Vagina (tissue), 2 donors: ENCODE measurements around the gene RBM12. TPM values are rescaled to one million over a fixed set of nuclear protein-coding genes. Genes with fewer than 3 reads are reported as not detected.
A peak's percentile ranks its signal among the peaks of the same experiment; 100 is the strongest.
"Not testable (repeated sequence)": the region's sequence is repeated elsewhere in the genome, so short reads cannot be mapped to it uniquely, and the experiment has no call there.

Experiments
- DNase-seq, 2 donors: peaks; one replicate each; pipeline ENCODE4 v3.0.0-alpha.2; 2017; ENCODE audit errors: extremely low spot score in 2 of 2
- H3K27ac ChIP-seq: fragments of 200-600 bp; sonication (generic); one replicate; pipeline ENCODE4 v1.5.1; 2019
- H3K27me3 ChIP-seq: fragments of 200-600 bp; sonication (generic); one replicate; pipeline ENCODE4 v1.5.1; 2019
- H3K36me3 ChIP-seq, 2 donors: fragments of 200-600 bp; sonication (generic); one replicate each; pipeline ENCODE4 v1.5.1; 2017 to 2019
- H3K4me1 ChIP-seq: fragments of 200-600 bp; sonication (generic); one replicate; pipeline ENCODE4 v1.5.1; 2019
- H3K4me3 ChIP-seq, 2 donors: fragments of 200-600 bp; sonication (generic); 1 replicate in 1 of 2; 2 replicates in 1 of 2; pipeline ENCODE4 v1.5.1; 2016 to 2019
- H3K9me3 ChIP-seq: fragments of 200-600 bp; sonication (generic); one replicate; pipeline ENCODE4 v1.5.1; 2019
- POLR2A ChIP-seq, 2 donors: fragments of 450-650 bp; IDR thresholded peaks; one replicate each; pipeline ENCODE4 v1.6.1; 2017; ENCODE audit warnings: antibody characterized with exemption in 2 of 2, mild to moderate bottlenecking in 2 of 2, moderate library complexity in 2 of 2
- POLR2AphosphoS5 ChIP-seq, 2 donors: sonication (generic); formaldehyde crosslinking; IDR thresholded peaks; one replicate each; pipeline ENCODE4 v1.9.0; 2017; ENCODE audit warnings: antibody characterized with exemption in 2 of 2, mild to moderate bottlenecking in 2 of 2, low read depth in 1 of 2; ENCODE audit not compliant: insufficient read depth in 1 of 2
- intact Hi-C: fragments of 100-400 bp; cut with DNase I; formaldehyde crosslinking; loops from one replicate; pipeline ENCODE4 v1.15.1; 2023
- total RNA-seq: library from RNA; depleted of rRNA; stranded (reverse); fragments of >200 nt; gene quantifications from one replicate; pipeline ENCODE4 v1.2.3, GENCODE V29; 2016
- TF ChIP-seq, protein P1 (sequence below), 3 experiments: fragments of 450-650 bp in 2 of 3; fragments of 200-600 bp in 1 of 3; sonication (generic) in 1 of 3; IDR thresholded peaks; one replicate each; pipeline ENCODE4 v1.5.1; 2017 to 2019; ENCODE audit warnings: antibody characterized with exemption in 3 of 3, mild to moderate bottlenecking in 2 of 3, moderate library complexity in 2 of 3

Gene RBM12
- total RNA-seq, 1 donor from 2014 or later: 26.8 TPM

DNA sequence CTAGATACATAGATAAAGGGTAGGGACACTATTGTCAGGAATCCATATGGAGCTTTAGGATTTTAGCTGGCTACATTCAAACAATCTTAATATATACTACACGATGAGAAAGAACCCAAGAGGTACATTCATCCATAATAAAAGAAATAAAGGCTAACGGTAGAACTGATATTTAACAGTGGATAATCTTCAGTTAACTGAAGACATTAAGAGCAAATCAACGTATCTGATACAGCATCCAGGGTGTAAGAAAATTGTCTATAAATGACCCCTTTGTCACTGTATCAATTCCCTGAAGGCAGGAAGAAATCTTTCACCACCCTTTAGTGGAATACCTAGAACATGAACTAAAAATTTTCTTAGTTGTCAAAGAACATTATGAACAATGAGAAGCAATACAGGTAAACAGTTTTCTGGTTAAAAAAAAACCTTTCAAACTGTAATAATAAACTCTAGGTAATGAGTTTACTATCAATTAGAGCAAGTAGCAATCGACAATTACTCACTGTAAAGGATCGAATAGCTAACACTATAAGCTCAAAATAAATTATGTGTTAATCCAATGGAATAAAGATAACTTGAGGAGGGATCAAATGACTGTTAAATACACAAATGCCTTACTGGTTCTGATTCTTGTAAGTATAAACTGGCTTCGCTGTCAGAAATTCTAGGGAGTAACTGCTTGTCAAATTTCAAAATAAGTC is 46.3 kb upstream of the RBM12 start:
- Histone ChIP-seq H3K9me3 (no peaks in the 10 kb centered on the region), H3K4me1 (peaks cover 40% of the 10 kb centered on the region), H3K4me3 (no peak overlapping the region), H3K27me3 (no peaks in the 10 kb centered on the region), H3K36me3 (peaks cover 0 to 95% of the 10 kb centered on the region in 2 donors), H3K27ac (no peak overlapping the region)
- no peak for DNase-seq
- no peak for TF ChIP-seq POLR2AphosphoS5 (IDR thresholded peaks at IDR 0.05; ENCODE audit: insufficient read depth in 1 of 2, low read depth in 1 of 2)
- intact Hi-C loops: no loop called here

DNA sequence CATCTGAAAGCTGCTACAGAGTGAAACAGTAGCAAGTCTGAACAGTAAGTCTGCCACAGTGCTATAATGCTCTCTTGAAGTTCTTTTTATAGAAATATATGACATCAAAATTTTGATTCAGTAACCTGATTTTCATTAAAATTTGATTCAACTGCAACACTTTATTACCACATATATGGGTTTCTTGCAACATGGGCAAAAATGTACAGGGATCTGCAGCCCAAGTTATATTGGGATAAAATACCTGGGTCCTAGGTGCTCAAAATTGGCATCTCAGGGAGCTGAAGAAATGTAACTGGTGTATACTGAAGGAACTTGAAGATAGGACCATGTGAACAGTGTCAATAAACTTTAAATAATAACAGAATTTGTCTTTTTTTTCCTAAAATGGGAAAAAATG is 45.3 kb upstream of the RBM12 start:
- H3K4me1 ChIP-seq: peaks cover 45% of the 10 kb centered on the region

DNA sequence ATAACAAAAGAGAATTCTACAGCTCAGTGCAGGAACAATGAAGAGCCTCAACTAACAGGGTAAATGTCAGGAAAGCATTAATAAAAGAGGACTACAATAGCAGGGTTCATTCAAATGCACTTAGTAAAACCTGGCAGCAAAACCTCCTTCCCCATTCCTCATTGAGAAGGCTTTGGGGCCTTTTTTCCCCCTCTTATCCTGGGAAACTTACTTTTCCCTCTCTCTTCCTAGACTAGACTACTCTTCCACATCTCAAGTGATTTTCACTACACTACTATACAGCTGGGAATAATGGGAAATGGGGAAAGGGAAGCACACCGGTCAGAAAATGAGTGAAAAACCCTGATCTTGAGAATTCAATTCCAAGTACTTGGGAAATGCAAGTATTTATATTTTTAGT is 44.6 kb upstream of the RBM12 start:
- Histone ChIP-seq H3K36me3 (peaks cover 0 to 95% of the 10 kb centered on the region in 2 donors), H3K9me3 (no peaks in the 10 kb centered on the region), H3K27ac (no peak overlapping the region), H3K4me3 (no peak overlapping the region), H3K27me3 (no peaks in the 10 kb centered on the region), H3K4me1 (peaks cover 43% of the 10 kb centered on the region)
- intact Hi-C loops: no loop called here
- DNase-seq: no peak
- TF ChIP-seq POLR2A (IDR thresholded peaks at IDR 0.05) (no peak), POLR2AphosphoS5 (IDR thresholded peaks at IDR 0.05; ENCODE audit: insufficient read depth in 1 of 2, low read depth in 1 of 2) (no peak)
- TF ChIP-seq, protein P1, sequence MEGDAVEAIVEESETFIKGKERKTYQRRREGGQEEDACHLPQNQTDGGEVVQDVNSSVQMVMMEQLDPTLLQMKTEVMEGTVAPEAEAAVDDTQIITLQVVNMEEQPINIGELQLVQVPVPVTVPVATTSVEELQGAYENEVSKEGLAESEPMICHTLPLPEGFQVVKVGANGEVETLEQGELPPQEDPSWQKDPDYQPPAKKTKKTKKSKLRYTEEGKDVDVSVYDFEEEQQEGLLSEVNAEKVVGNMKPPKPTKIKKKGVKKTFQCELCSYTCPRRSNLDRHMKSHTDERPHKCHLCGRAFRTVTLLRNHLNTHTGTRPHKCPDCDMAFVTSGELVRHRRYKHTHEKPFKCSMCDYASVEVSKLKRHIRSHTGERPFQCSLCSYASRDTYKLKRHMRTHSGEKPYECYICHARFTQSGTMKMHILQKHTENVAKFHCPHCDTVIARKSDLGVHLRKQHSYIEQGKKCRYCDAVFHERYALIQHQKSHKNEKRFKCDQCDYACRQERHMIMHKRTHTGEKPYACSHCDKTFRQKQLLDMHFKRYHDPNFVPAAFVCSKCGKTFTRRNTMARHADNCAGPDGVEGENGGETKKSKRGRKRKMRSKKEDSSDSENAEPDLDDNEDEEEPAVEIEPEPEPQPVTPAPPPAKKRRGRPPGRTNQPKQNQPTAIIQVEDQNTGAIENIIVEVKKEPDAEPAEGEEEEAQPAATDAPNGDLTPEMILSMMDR (IDR thresholded peaks at IDR 0.05): no peak

More for the DNA sequence above, 45.3 kb upstream of the RBM12 start:
- TF ChIP-seq POLR2A (IDR thresholded peaks at IDR 0.05): no peak
- TF ChIP-seq POLR2AphosphoS5 (IDR thresholded peaks at IDR 0.05; ENCODE audit: insufficient read depth in 1 of 2, low read depth in 1 of 2): no peak
- TF ChIP-seq, protein P1 (IDR thresholded peaks at IDR 0.05): no peak
- intact Hi-C loops: no loop called here
- no peak for DNase-seq
- no peaks in the 10 kb centered on the region for H3K9me3 ChIP-seq
- H3K4me3 ChIP-seq: no peak overlapping the region
- peaks cover 0 to 95% of the 10 kb centered on the region in 2 donors for H3K36me3 ChIP-seq
- H3K27me3 ChIP-seq: no peaks in the 10 kb centered on the region
- H3K27ac ChIP-seq: no peak overlapping the region

DNA sequence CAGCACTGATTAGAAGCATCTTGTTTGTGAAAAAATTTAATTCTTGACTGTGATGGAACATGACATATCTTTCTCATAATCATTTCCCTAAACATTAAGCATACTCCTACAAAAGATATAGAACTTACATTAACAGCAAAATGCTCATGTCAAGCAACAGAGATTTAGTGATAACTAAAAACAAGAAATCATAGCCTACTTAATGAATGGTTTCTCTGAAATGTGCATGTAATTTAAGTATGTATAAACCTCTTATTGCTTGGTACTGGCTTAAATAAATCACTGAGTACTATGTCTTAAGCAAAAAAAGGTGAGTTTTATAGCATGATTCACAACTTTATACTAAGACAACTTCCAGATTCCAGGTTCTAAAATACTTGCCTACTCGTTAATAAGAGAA is 43.8 kb upstream of the RBM12 start:
- TF ChIP-seq POLR2A (IDR thresholded peaks at IDR 0.05) (no peak), POLR2AphosphoS5 (IDR thresholded peaks at IDR 0.05; ENCODE audit: insufficient read depth in 1 of 2, low read depth in 1 of 2) (no peak)
- TF ChIP-seq, protein P1 (IDR thresholded peaks at IDR 0.05): no peak
- DNase-seq: no peak
- intact Hi-C loops: no loop called here
- Histone ChIP-seq H3K9me3 (no peaks in the 10 kb centered on the region), H3K27ac (no peak overlapping the region), H3K36me3 (peaks cover 5 to 95% of the 10 kb centered on the region in 2 donors), H3K4me1 (peaks cover 36% of the 10 kb centered on the region), H3K4me3 (no peak overlapping the region), H3K27me3 (no peaks in the 10 kb centered on the region)

DNA sequence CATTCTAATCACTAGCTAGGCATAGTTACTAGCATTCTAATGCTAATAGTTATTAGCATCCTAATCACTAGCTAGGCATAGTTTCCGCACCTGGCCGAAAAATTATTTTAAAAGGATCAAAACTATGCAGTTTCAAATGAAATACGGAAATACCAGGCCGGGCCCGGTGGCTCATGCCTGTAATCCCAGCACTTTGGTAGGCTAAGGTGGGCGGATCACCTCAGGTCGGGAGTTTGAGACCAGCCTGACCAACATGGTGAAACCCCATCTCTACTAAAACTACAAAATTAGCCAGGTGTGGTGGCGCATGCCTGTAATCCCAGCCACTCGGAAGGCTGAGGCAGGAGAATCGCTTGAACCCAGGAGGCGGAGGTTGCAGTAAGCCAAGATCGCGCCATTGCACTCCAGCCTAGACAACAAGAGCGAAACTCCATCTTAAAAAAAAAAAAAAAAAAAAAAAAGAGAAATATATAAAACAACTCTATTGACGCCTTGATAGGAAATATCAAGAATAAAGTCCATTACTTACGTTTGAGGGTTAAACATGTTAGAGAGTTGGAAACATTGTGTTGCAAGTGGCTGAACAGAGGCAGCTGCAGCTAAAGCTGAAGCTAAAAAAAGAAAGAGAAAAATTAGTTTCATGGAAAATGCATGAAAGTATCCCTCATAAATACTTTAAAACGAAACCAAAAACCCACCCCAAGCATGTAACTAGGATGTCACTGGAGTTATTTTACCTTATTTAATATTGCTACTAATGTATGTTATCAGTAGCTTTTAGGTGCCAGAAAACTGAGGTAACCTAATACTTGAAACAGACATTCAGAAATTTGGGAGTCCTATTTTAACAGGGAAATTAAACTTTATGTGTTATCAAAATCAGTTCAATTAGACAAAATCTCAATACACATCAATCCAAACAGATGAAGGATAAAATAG is 42.2 kb upstream of the RBM12 start:
- Histone ChIP-seq H3K4me1 (peaks cover 36% of the 10 kb centered on the region), H3K36me3 (peaks cover 5 to 93% of the 10 kb centered on the region in 2 donors)
- peak in 1 of 2 donors; percentile 2 for DNase-seq
- H3K4me3 ChIP-seq, H3K27ac ChIP-seq, H3K27me3 ChIP-seq, intact Hi-C loops, H3K9me3 ChIP-seq: not testable (repeated sequence)

DNA sequence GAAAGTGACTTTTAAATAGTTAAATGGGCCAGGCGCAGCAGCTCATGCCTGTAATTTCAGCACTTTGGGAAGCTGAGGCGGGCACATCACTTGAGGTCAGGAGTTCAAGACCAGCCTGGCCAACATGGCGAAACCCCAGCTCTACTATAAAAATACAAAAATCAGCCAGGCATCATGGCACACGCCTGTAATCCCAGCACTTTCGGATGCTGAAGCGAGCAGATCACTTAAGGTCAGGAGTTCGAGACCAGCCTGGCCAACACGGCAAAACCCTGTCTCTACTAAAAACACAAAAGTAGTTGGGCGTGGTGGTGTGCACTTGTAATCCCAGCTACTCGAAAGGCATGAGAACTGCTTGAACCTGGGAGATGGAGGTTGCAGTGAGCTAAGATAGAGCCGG is 41.2 kb upstream of the RBM12 start:
- H3K27ac ChIP-seq, H3K27me3 ChIP-seq, H3K9me3 ChIP-seq, intact Hi-C loops, H3K4me3 ChIP-seq: not testable (repeated sequence)
- Histone ChIP-seq H3K4me1 (peaks cover 33% of the 10 kb centered on the region), H3K36me3 (peaks cover 5 to 93% of the 10 kb centered on the region in 2 donors)
- DNase-seq: peak in 1 of 2 donors; percentile 32
